Measurements from ENCODE around the gene RAB25. TPM values are rescaled to one million over a fixed set of nuclear protein-coding genes. Genes with fewer than 3 reads are reported as not detected.

Gene RAB25
- total and polyA plus RNA-seq, 4 donors = 0.67 to 2.0 (median 0.92) TPM

GRCh38 chr1:156077430-156077760 is 16.4 kb downstream of the RAB25 start:
- no peak overlapping the region for H3K9ac ChIP-seq (ENCODE audit: low read depth in 1 of 2, low read length in 2 of 2)
- DNase-seq (ENCODE audit: low spot score) = no peak
- H3K9me3 ChIP-seq (ENCODE audit: control insufficient read depth in 4 of 4, low read length in 3 of 4) = no peaks in the 10 kb centered on the region
- WGBS = 94% methylated on average over 19 of the region's 19 CpGs
- H3K4me3 ChIP-seq (ENCODE audit: low read depth in 1 of 3, low read length in 3 of 3) = peak overlapping the region in 1 of 3 donors; percentile 64
- no peaks in the 10 kb centered on the region for H3K36me3 ChIP-seq (ENCODE audit: control insufficient read depth in 4 of 4, insufficient read depth in 3 of 4, low read depth in 1 of 4, low read length in 3 of 4)
- no peaks in the 10 kb centered on the region for H3K27me3 ChIP-seq (ENCODE audit: control insufficient read depth in 4 of 4, insufficient read depth in 4 of 4, low read length in 3 of 4)
- H3K4me1 ChIP-seq (ENCODE audit: control insufficient read depth in 4 of 4, insufficient read depth in 4 of 4, low read length in 3 of 4) = peaks cover 5 to 33% (median 18%) of the 10 kb centered on the region in 4 donors
- peak overlapping the region; percentile 87 to 92 for H3K27ac ChIP-seq (ENCODE audit: low read depth in 1 of 2, low read length in 2 of 2)
- no peak for TF ChIP-seq EGR1 (IDR thresholded peaks at IDR 0.05; ENCODE audit: low read depth in 2 of 2)
- no peak for TF ChIP-seq FOXA2 (IDR thresholded peaks at IDR 0.05)
- no peak for TF ChIP-seq ATF3 (IDR thresholded peaks at IDR 0.05)
- no peak for TF ChIP-seq HNF4A (conservative IDR thresholded peaks at IDR 0.05)

- H3K4me1 ChIP-seq (ENCODE audit: control insufficient read depth in 4 of 4, insufficient read depth in 4 of 4, low read length in 3 of 4) = peaks cover 5 to 42% (median 18%) of the 10 kb centered on the region in 4 donors
- no peaks in the 10 kb centered on the region for H3K27me3 ChIP-seq (ENCODE audit: control insufficient read depth in 4 of 4, insufficient read depth in 4 of 4, low read length in 3 of 4)
- DNase-seq (ENCODE audit: low spot score) = no peak
- H3K9ac ChIP-seq (ENCODE audit: low read depth in 1 of 2, low read length in 2 of 2) = no peak overlapping the region
- H3K36me3 ChIP-seq (ENCODE audit: control insufficient read depth in 4 of 4, insufficient read depth in 3 of 4, low read depth in 1 of 4, low read length in 3 of 4) = no peaks in the 10 kb centered on the region
- no peak for TF ChIP-seq ATF3 (IDR thresholded peaks at IDR 0.05)
- no peak for TF ChIP-seq NR2F2 (IDR thresholded peaks at IDR 0.05)
- no peak for TF ChIP-seq FOXA2 (IDR thresholded peaks at IDR 0.05)
- no peak for TF ChIP-seq EGR1 (IDR thresholded peaks at IDR 0.05; ENCODE audit: low read depth in 2 of 2)
- TF ChIP-seq ZBTB33 (IDR thresholded peaks at IDR 0.05) = no peak
- no peak for TF ChIP-seq HNF4G (IDR thresholded peaks at IDR 0.05)
- no peak for TF ChIP-seq RXRA (IDR thresholded peaks at IDR 0.05)
- no peak for TF ChIP-seq SP1 (IDR thresholded peaks at IDR 0.05)
- TF ChIP-seq JUND (IDR thresholded peaks at IDR 0.05) = no peak
- no peak for TF ChIP-seq RAD21 (IDR thresholded peaks at IDR 0.05)
- no peaks in the 10 kb centered on the region for H3K9me3 ChIP-seq (ENCODE audit: control insufficient read depth in 4 of 4, low read length in 3 of 4)
- WGBS = 94% methylated on average over 5 of the region's 5 CpGs
- no peak overlapping the region for H3K27ac ChIP-seq (ENCODE audit: low read depth in 1 of 2, low read length in 2 of 2)
- H3K4me3 ChIP-seq (ENCODE audit: low read depth in 1 of 3, low read length in 3 of 3) = no peak overlapping the region
Observed at GRCh38 chr1:156078728-156079127, 17.8 kb downstream of the RAB25 start.

- no peaks in the 10 kb centered on the region for H3K36me3 ChIP-seq (ENCODE audit: control insufficient read depth in 4 of 4, insufficient read depth in 3 of 4, low read depth in 1 of 4, low read length in 3 of 4)
- 96% methylated on average over 5 of the region's 5 CpGs for WGBS
Observed at GRCh38 chr1:156079762-156080161, 18.8 kb downstream of the RAB25 start.

More at GRCh38 chr1:156079762-156080161, 18.8 kb downstream of the RAB25 start:
- TF ChIP-seq FOXA1 (IDR thresholded peaks at IDR 0.05) (no peak), YY1 (IDR thresholded peaks at IDR 0.05) (no peak), ATF3 (IDR thresholded peaks at IDR 0.05) (no peak), RXRA (IDR thresholded peaks at IDR 0.05) (no peak)
- no peaks in the 10 kb centered on the region for H3K27me3 ChIP-seq (ENCODE audit: control insufficient read depth in 4 of 4, insufficient read depth in 4 of 4, low read length in 3 of 4)
- no peak for DNase-seq (ENCODE audit: low spot score)
- no peak overlapping the region for H3K9ac ChIP-seq (ENCODE audit: low read depth in 1 of 2, low read length in 2 of 2)
- no peak overlapping the region for H3K27ac ChIP-seq (ENCODE audit: low read depth in 1 of 2, low read length in 2 of 2)
- H3K9me3 ChIP-seq (ENCODE audit: control insufficient read depth in 4 of 4, low read length in 3 of 4) = no peaks in the 10 kb centered on the region
- peaks cover 4 to 39% (median 18%) of the 10 kb centered on the region in 4 donors for H3K4me1 ChIP-seq (ENCODE audit: control insufficient read depth in 4 of 4, insufficient read depth in 4 of 4, low read length in 3 of 4)
- no peak overlapping the region for H3K4me3 ChIP-seq (ENCODE audit: low read depth in 1 of 3, low read length in 3 of 3)
